ENCODE results near the gene DNAJB11.

DNA sequence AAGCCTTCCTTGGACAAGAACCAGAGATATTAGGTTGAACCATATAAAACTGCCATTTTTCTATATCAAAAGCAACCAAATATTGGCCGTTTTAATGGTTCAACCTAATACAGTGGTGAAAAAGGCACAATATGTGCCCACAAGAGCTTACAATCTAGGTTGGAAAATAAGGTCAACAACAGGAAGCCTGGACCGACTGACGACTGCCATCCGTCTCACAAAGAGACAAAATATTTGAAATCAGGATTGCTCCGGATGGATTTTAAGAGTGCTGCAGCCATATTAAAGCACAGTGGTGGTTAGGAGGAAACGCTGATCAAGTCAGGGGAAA, 43.7 kb downstream of the DNAJB11 start:
- TF ChIP-seq, protein P1, sequence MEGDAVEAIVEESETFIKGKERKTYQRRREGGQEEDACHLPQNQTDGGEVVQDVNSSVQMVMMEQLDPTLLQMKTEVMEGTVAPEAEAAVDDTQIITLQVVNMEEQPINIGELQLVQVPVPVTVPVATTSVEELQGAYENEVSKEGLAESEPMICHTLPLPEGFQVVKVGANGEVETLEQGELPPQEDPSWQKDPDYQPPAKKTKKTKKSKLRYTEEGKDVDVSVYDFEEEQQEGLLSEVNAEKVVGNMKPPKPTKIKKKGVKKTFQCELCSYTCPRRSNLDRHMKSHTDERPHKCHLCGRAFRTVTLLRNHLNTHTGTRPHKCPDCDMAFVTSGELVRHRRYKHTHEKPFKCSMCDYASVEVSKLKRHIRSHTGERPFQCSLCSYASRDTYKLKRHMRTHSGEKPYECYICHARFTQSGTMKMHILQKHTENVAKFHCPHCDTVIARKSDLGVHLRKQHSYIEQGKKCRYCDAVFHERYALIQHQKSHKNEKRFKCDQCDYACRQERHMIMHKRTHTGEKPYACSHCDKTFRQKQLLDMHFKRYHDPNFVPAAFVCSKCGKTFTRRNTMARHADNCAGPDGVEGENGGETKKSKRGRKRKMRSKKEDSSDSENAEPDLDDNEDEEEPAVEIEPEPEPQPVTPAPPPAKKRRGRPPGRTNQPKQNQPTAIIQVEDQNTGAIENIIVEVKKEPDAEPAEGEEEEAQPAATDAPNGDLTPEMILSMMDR (IDR thresholded peaks at IDR 0.05), result no peak
- TF ChIP-seq POLR2A (IDR thresholded peaks at IDR 0.05), result no peak

All from body of pancreas (tissue), 4 donors.